Measurements from ENCODE around the gene IRAK1. TPM values are rescaled to one million over a fixed set of nuclear protein-coding genes. Genes with fewer than 3 reads are reported as not detected.

Gene IRAK1
- total and polyA plus RNA-seq, 2 of the 8 experiments (the other 6 are each of a cell fraction or from before 2014, with no cell fraction given), result 26.6 to 41.7 TPM

- no peak for TF ChIP-seq CHD7 (IDR thresholded peaks at IDR 0.05; ENCODE audit: insufficient replicate concordance, low read length)
- no peak for TF ChIP-seq SP2 (IDR thresholded peaks at IDR 0.05; ENCODE audit: low read length)
- no peak for TF ChIP-seq CHD2 (IDR thresholded peaks at IDR 0.05; ENCODE audit: low read length)
- no peak for TF ChIP-seq BACH1 (IDR thresholded peaks at IDR 0.05; ENCODE audit: low read length)
- TF ChIP-seq NRF1 (IDR thresholded peaks at IDR 0.05; ENCODE audit: low read depth, low read length), result no peak
- no peak for TF ChIP-seq GTF2F1 (IDR thresholded peaks at IDR 0.05; ENCODE audit: borderline replicate concordance, low read depth, low read length)
- no peak for TF ChIP-seq HDAC6 (IDR thresholded peaks at IDR 0.05; ENCODE audit: low read depth, low read length)
- TF ChIP-seq SIX5 (IDR thresholded peaks at IDR 0.05; ENCODE audit: low read depth, low read length), result no peak
- no peak for TF ChIP-seq SP1 (IDR thresholded peaks at IDR 0.05; ENCODE audit: low read depth, low read length)
- TF ChIP-seq KDM4A (IDR thresholded peaks at IDR 0.05; ENCODE audit: low read depth, low read length, severe bottlenecking), result no peak
- no peak for TF ChIP-seq FOSL1 (IDR thresholded peaks at IDR 0.05; ENCODE audit: insufficient read depth, low read depth, low read length)
- no peak for TF ChIP-seq BCL11A (IDR thresholded peaks at IDR 0.05; ENCODE audit: low read depth in 2 of 2, low read length in 2 of 2)
Observed at GRCh38 chrX:153969904-153970356, 49.8 kb downstream of the IRAK1 start (continued).
